GM19099 (cell line): Measurements from ENCODE around the gene MACROH2A1.

Experiments used
- POLR2A ChIP-seq: IDR thresholded peaks from 3 replicates; pipeline ENCODE4 v1.6.1; 2011; ENCODE audit warnings: low read depth; ENCODE audit not compliant: insufficient read length; ENCODE audit errors: extremely low read depth

The MACROH2A1 gene

GRCh38 chr5:135398855-135399793, at the start of gene MACROH2A1:
MACROH2A1 (minus strand) TSS chr5:135399231; CDS start chr5:135389093, 10,138 bp downstream.
- TF ChIP-seq POLR2A = peak; percentile 94

GRCh38 chr5:135448071-135448739, 49.2 kb upstream of the MACROH2A1 start:
- TF ChIP-seq POLR2A = no peak

GRCh38 chr5:135447298-135447929, 48.4 kb upstream of the MACROH2A1 start, which contains the start of gene DCANP1:
DCANP1 (minus strand) TSS chr5:135447348; CDS start chr5:135447108, 240 bp downstream.
- TF ChIP-seq POLR2A = no peak

GRCh38 chr5:135446615-135447014, 47.6 kb upstream of the MACROH2A1 start:
- TF ChIP-seq POLR2A = no peak

GRCh38 chr5:135446206-135446605, 47.2 kb upstream of the MACROH2A1 start:
- no peak for TF ChIP-seq POLR2A

- TF ChIP-seq POLR2A = no peak
Measured at GRCh38 chr5:135445306-135445985, 46.4 kb upstream of the MACROH2A1 start.

GRCh38 chr5:135444881-135445280, 45.9 kb upstream of the MACROH2A1 start:
- no peak for TF ChIP-seq POLR2A

- TF ChIP-seq POLR2A = no peak
Measured at GRCh38 chr5:135444360-135444759, 45.3 kb upstream of the MACROH2A1 start.

- no peak for TF ChIP-seq POLR2A
Measured at GRCh38 chr5:135443161-135443960, 44.3 kb upstream of the MACROH2A1 start.

GRCh38 chr5:135442431-135443160, 43.6 kb upstream of the MACROH2A1 start:
- TF ChIP-seq POLR2A = no peak

- TF ChIP-seq POLR2A = no peak
Measured at GRCh38 chr5:135441919-135442318, 42.9 kb upstream of the MACROH2A1 start.

GRCh38 chr5:135441350-135441831, 42.4 kb upstream of the MACROH2A1 start:
- TF ChIP-seq POLR2A = no peak

GRCh38 chr5:135440916-135441315, 41.9 kb upstream of the MACROH2A1 start:
- TF ChIP-seq POLR2A = no peak
